Activated T-helper 2 cell treated with anti-CD3 and anti-CD28 coated beads, Interferon-gamma antibody, Interleukin-2, Interleukin-4, amounts not matched to agents 10 μg/mL and 5 μg/mL and 100 μg/mL, durations not matched to agents 14 hours and 24 hours and 36 hours (primary cell): ENCODE measurements around the gene GNPTG. TPM values are rescaled to one million over a fixed set of nuclear protein-coding genes. Genes with fewer than 3 reads are reported as not detected.

ENCODE experiments used
- DNase-seq: peaks from one replicate; pipeline ENCODE4 v3.0.0; 2021; ENCODE audit warnings: low spot score
- H3K27ac Mint-ChIP-seq: one replicate; pipeline ENCODE4 v1.8.0; 2021; ENCODE audit warnings: mixed read lengths
- H3K27me3 Mint-ChIP-seq: one replicate; pipeline ENCODE4 v1.8.0; 2021; ENCODE audit warnings: low read depth, mixed read lengths
- H3K36me3 Mint-ChIP-seq: one replicate; pipeline ENCODE4 v1.8.0; 2021; ENCODE audit warnings: low read depth, mixed read lengths
- H3K4me1 Mint-ChIP-seq: one replicate; pipeline ENCODE4 v1.8.0; 2021; ENCODE audit warnings: low read depth, mixed read lengths
- H3K4me3 Mint-ChIP-seq: one replicate; pipeline ENCODE4 v1.8.0; 2021; ENCODE audit warnings: low read depth, mild to moderate bottlenecking, moderate library complexity, mixed read lengths
- H3K9me3 Mint-ChIP-seq: one replicate; pipeline ENCODE4 v1.8.0; 2021; ENCODE audit warnings: mixed read lengths
- intact Hi-C: fragments of 100-400 bp; cut with micrococcal nuclease; formaldehyde crosslinking; loops from one replicate; pipeline ENCODE4 v1.15.1; 2023
- total RNA-seq: library from RNA; stranded (reverse); gene quantifications from 2 replicates; pipeline ENCODE4 v1.2.3, GENCODE V29; 2022

GNPTG gene
- total RNA-seq, 1 donor from 2014 or later, result 24.1 TPM

- no peaks in the 10 kb centered on the region for H3K27me3 Mint-ChIP-seq
- H3K36me3 Mint-ChIP-seq, result peaks cover 65% of the 10 kb centered on the region
- H3K4me3 Mint-ChIP-seq, result peak overlapping the region; percentile 49
- DNase-seq, result no peak
- intact Hi-C loops, result no loop called here
- no peak overlapping the region for H3K27ac Mint-ChIP-seq
- no peaks in the 10 kb centered on the region for H3K9me3 Mint-ChIP-seq
- H3K4me1 Mint-ChIP-seq, result peaks cover 10% of the 10 kb centered on the region
Measured at GRCh38 chr16:1312903-1313302, 38.8 kb upstream of the GNPTG start.

- intact Hi-C loops, result no loop called here
- Mint-ChIP-seq H3K9me3 (no peaks in the 10 kb centered on the region), H3K4me1 (peaks cover 10% of the 10 kb centered on the region), H3K27me3 (no peaks in the 10 kb centered on the region), H3K36me3 (peaks cover 74% of the 10 kb centered on the region), H3K4me3 (no peak overlapping the region), H3K27ac (no peak overlapping the region)
- DNase-seq, result no peak
Measured at GRCh38 chr16:1313721-1314369, 37.9 kb upstream of the GNPTG start.

DNA sequence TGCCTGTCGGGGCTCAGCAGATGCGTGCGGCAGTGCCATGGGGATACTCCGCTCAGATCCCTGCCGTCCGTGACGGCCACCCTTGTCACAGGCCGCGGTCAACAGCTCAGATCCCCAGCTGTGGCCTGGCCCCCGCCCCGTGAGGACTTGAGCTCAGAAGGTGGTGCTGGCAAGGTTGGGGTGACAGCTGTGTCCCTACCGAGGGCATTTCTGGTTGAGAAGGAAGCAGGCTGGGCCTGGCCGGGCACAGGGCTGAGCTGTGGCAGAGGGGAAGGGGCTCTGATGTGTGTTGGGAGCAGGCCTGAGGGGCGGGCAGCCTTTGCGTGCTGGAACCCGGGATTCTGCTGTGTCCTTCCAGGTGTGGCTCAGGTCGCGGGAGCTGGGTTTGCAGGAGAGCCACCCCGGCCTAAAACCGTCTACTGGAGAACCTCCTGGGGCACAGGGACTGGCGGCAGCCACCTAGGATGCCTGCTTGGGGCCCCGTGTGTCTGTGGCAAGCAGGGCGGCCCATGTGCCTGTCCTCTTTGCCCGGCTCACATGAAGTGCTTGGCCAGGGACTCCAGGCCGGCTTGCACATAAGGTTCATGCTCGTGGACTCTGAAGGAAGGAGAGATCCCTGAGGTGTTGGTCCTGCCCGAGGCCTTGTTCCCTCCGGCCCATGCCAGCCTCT, 37.2 kb upstream of the GNPTG start:
- H3K4me3 Mint-ChIP-seq, result no peak overlapping the region
- no peak for DNase-seq

GRCh38 chr16:1315081-1316032, 36.4 kb upstream of the GNPTG start:
- H3K9me3 Mint-ChIP-seq, result no peaks in the 10 kb centered on the region
- no peak overlapping the region for H3K27ac Mint-ChIP-seq

More for the DNA sequence above, 37.2 kb upstream of the GNPTG start:
- intact Hi-C loops, result no loop called here
- H3K27ac Mint-ChIP-seq, result no peak overlapping the region
- H3K36me3 Mint-ChIP-seq, result peaks cover 80% of the 10 kb centered on the region
- peaks cover 10% of the 10 kb centered on the region for H3K4me1 Mint-ChIP-seq
- no peaks in the 10 kb centered on the region for H3K27me3 Mint-ChIP-seq
- no peaks in the 10 kb centered on the region for H3K9me3 Mint-ChIP-seq

DNA sequence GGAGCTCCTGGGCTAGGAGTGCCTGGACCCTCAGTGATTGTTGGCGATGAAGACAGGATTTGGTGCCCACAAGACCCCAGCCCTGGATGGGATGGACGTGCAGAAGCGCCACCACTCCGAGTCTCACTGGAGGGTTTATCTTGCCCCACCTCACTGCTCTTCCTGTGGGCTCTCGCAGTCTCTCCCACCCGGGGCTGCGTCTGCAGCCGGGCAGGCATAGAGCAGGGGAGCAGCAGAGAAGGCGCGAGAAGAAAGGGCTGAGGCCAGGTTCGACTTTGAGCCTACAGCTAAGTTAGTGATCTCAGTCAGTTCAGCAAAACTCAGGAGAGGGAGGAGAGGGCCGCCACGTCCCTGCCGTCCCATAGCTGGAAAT, 35.7 kb upstream of the GNPTG start:
- Mint-ChIP-seq H3K27me3 (no peaks in the 10 kb centered on the region), H3K9me3 (no peaks in the 10 kb centered on the region), H3K4me1 (peaks cover 3% of the 10 kb centered on the region), H3K27ac (no peak overlapping the region), H3K36me3 (peaks cover 83% of the 10 kb centered on the region), H3K4me3 (no peak overlapping the region)
- DNase-seq, result no peak
- intact Hi-C loops, result no loop called here

More at GRCh38 chr16:1315081-1316032, 36.4 kb upstream of the GNPTG start:
- H3K4me1 Mint-ChIP-seq, result peaks cover 9% of the 10 kb centered on the region
- H3K27me3 Mint-ChIP-seq, result no peaks in the 10 kb centered on the region
- intact Hi-C loops, result no loop called here
- peaks cover 84% of the 10 kb centered on the region for H3K36me3 Mint-ChIP-seq
- DNase-seq, result no peak
- H3K4me3 Mint-ChIP-seq, result no peak overlapping the region

DNA sequence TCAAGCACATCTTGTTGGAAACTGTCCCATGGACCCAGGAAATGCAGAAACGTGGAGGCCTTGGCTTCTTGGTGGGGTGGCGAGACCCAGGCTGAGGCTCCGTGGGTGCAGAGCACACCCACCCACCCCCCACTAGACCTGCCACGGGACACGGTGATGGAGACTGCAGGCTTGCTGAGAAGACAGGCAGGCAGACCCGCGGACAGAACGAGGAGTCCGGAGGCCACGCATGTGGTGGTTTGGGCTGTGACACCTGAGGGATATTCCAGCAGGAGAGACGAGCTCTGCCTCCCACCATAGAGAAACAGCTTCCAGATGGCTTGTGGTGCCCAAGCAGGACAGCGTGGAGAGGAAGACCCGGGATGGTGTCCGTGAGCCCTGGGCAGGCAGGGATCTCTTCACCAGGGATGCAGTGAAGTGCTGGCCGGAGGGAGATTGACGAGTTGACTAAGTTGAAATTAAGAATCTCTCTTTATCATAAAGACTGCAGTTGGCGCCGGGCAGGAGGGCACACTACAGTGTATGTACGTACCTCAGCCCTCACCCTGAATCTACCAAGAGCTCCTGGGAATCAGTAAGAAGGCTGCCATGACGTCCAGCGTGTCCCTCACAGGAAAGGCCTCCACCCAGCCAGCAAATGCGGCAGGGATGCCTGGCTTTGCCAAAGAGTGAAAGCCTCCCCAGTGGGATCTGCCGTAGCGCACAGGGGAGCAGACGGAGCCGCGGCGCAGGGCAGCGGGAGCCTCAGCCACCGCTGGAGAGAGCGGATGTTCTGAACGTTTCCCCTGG, 34.1 kb upstream of the GNPTG start:
- H3K4me3 Mint-ChIP-seq, result no peak overlapping the region
- no peaks in the 10 kb centered on the region for H3K27me3 Mint-ChIP-seq
- peaks cover 77% of the 10 kb centered on the region for H3K36me3 Mint-ChIP-seq
- intact Hi-C loops, result no loop called here
- DNase-seq, result no peak
- no peaks in the 10 kb centered on the region for H3K4me1 Mint-ChIP-seq
- H3K27ac Mint-ChIP-seq, result no peak overlapping the region
- no peaks in the 10 kb centered on the region for H3K9me3 Mint-ChIP-seq

DNA sequence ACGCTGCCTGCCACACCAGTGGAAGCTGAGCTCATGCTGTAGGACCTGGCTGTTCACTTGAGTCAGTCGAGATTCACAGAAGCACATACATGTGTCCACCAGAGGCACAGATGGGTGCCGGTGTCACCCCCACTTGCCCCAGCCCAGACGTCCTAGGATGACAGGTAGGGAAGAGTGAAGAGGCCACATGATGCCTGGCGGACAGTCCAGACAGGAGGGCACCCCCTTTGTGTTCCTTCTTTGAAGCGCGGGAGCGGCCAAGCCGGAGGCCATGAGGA, 33.5 kb upstream of the GNPTG start:
- Mint-ChIP-seq H3K4me1 (no peaks in the 10 kb centered on the region), H3K4me3 (no peak overlapping the region), H3K27me3 (no peaks in the 10 kb centered on the region), H3K9me3 (no peaks in the 10 kb centered on the region), H3K36me3 (peaks cover 73% of the 10 kb centered on the region), H3K27ac (no peak overlapping the region)
- no peak for DNase-seq
- intact Hi-C loops, result no loop called here

DNA sequence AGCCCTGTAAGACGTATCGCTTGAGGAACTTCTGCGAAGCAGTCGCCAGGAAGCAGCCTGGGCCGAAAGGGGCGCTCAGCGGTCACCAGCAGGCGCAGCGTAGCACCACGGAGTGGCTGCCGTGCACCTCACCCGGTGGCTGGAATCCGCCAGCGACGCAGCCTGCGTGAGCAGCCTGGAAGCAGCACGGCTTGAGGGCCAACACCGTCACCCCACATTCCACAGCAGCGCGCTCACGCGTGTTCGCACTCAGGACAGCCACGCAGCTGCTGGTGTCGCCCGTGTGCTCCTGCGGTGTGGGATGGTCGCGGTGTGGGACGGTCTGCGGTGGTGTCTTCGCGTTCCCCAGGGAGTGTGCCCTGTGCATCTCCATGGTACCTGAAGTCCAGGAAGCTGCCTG, 32.7 kb upstream of the GNPTG start:
- H3K4me1 Mint-ChIP-seq, result no peaks in the 10 kb centered on the region
- no peak overlapping the region for H3K27ac Mint-ChIP-seq
- peaks cover 74% of the 10 kb centered on the region for H3K36me3 Mint-ChIP-seq
- no peak overlapping the region for H3K4me3 Mint-ChIP-seq
- H3K9me3 Mint-ChIP-seq, result no peaks in the 10 kb centered on the region
- intact Hi-C loops, result no loop called here
- no peaks in the 10 kb centered on the region for H3K27me3 Mint-ChIP-seq
- DNase-seq, result no peak

- intact Hi-C loops, result no loop called here
- Mint-ChIP-seq H3K9me3 (no peaks in the 10 kb centered on the region), H3K36me3 (peaks cover 69% of the 10 kb centered on the region)
Measured at GRCh38 chr16:1320097-1320496, 31.6 kb upstream of the GNPTG start.

GRCh38 chr16:1320658-1321240, 31.0 kb upstream of the GNPTG start:
- H3K27ac Mint-ChIP-seq, result no peak overlapping the region
- H3K36me3 Mint-ChIP-seq, result peaks cover 66% of the 10 kb centered on the region
- H3K9me3 Mint-ChIP-seq, result no peaks in the 10 kb centered on the region
- no peak overlapping the region for H3K4me3 Mint-ChIP-seq
- no peaks in the 10 kb centered on the region for H3K4me1 Mint-ChIP-seq
- no peaks in the 10 kb centered on the region for H3K27me3 Mint-ChIP-seq
- intact Hi-C loops, result no loop called here
- no peak for DNase-seq

More at GRCh38 chr16:1320097-1320496, 31.6 kb upstream of the GNPTG start:
- no peak overlapping the region for H3K27ac Mint-ChIP-seq
- no peak for DNase-seq
- no peak overlapping the region for H3K4me3 Mint-ChIP-seq
- no peaks in the 10 kb centered on the region for H3K27me3 Mint-ChIP-seq
- H3K4me1 Mint-ChIP-seq, result no peaks in the 10 kb centered on the region

- Mint-ChIP-seq H3K4me3 (no peak overlapping the region), H3K4me1 (no peaks in the 10 kb centered on the region), H3K27me3 (no peaks in the 10 kb centered on the region), H3K36me3 (peaks cover 53% of the 10 kb centered on the region), H3K9me3 (no peaks in the 10 kb centered on the region), H3K27ac (no peak overlapping the region)
- no peak for DNase-seq
- intact Hi-C loops, result no loop called here
Measured at GRCh38 chr16:1322407-1322806, 29.3 kb upstream of the GNPTG start.
